Kidney epithelial cell (primary cell): ENCODE measurements around the gene SCAMP1. TPM values are rescaled to one million over a fixed set of nuclear protein-coding genes. Genes with fewer than 3 reads are reported as not detected.

Experiments
- DNase-seq: peaks from one replicate; pipeline ENCODE4 v3.0.0-alpha.2; 2010; ENCODE audit warnings: low read depth
- H3K27me3 ChIP-seq: 2 replicates; pipeline ENCODE4 v1.6.0; 2011; ENCODE audit warnings: low read length; ENCODE audit not compliant: control insufficient read depth, insufficient read depth
- H3K36me3 ChIP-seq: 2 replicates; pipeline ENCODE4 v1.5.1; 2011; ENCODE audit warnings: low read length; ENCODE audit not compliant: control insufficient read depth, insufficient read depth
- H3K4me3 ChIP-seq: 2 replicates; pipeline ENCODE4 v1.5.1; 2011; ENCODE audit warnings: low read depth, mild to moderate bottlenecking, control low read depth, low read length
- total RNA-seq: library from RNA; depleted of rRNA; stranded (reverse); fragments of >200 nt; gene quantifications from 2 replicates; pipeline ENCODE4 v1.2.3, GENCODE V29; 2015
- TF ChIP-seq, protein P1 (sequence below): IDR thresholded peaks from 2 replicates; pipeline ENCODE4 v1.5.1; 2011; ENCODE audit warnings: mild to moderate bottlenecking, moderate library complexity, low read length, control low read depth, inconsistent platforms; ENCODE audit not compliant: insufficient read depth, poor library complexity, severe bottlenecking

Gene SCAMP1
- total RNA-seq, 1 donor from 2014 or later: 43.0 TPM

DNA sequence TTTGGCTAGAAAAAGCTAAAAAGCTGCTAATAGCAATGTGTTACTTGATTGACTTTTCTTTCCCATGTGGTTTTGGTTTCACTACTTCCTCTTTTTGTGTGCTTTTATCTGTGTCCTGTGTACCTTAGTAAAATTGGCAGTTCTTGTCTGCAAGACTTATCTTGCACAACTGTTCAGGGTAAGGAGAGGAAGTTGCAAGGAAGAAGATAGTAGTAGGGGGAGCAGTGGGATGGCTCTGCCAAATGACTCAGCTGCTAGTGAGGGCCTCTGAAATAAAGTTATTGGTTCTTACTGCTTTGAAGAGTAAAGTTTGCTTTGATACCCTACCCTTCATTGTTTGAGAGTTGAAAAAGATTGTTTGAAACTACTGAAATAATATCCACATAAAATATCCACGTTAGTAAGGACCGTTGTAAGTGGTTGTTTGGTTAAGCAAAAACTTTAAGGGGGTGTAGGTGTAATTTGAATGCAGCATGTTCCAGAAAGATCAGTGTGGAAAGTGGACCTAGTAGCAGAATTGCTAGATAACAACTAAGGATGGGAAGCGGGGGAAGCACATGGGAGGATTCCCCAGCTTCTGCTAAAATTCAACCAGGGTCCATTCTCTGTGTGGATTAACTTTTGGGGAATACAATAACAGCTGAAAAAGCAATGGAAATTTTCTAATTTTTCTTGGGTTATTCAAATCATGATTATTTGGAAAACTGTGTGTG, 123.5 kb downstream of the SCAMP1 start:
- no peak for DNase-seq
- Histone ChIP-seq H3K4me3 (no peak overlapping the region), H3K36me3 (no peaks in the 10 kb centered on the region), H3K27me3 (no peaks in the 10 kb centered on the region)
- TF ChIP-seq, protein P1, sequence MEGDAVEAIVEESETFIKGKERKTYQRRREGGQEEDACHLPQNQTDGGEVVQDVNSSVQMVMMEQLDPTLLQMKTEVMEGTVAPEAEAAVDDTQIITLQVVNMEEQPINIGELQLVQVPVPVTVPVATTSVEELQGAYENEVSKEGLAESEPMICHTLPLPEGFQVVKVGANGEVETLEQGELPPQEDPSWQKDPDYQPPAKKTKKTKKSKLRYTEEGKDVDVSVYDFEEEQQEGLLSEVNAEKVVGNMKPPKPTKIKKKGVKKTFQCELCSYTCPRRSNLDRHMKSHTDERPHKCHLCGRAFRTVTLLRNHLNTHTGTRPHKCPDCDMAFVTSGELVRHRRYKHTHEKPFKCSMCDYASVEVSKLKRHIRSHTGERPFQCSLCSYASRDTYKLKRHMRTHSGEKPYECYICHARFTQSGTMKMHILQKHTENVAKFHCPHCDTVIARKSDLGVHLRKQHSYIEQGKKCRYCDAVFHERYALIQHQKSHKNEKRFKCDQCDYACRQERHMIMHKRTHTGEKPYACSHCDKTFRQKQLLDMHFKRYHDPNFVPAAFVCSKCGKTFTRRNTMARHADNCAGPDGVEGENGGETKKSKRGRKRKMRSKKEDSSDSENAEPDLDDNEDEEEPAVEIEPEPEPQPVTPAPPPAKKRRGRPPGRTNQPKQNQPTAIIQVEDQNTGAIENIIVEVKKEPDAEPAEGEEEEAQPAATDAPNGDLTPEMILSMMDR: no peak

DNA sequence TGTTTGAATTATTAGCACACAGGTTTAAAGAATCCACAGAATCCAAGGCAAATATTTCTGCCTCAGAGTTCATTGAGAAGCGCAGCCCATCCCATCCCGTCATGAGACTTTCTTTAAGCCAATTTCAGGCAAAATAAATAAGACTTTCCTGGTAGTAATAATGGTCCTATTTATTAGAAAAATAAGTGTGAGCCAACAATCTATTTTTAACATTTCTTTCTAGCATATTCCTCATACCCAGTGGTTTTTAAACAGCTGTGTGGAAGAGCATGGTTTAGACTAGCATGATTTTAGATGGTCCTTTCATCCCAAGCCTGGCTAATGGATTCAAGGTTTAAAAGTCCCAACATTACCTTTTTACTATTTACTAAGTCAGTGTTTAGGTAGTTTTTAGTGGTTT, 125.8 kb downstream of the SCAMP1 start:
- TF ChIP-seq, protein P1: no peak
- no peaks in the 10 kb centered on the region for H3K36me3 ChIP-seq
- H3K4me3 ChIP-seq: no peak overlapping the region
- no peaks in the 10 kb centered on the region for H3K27me3 ChIP-seq
- no peak for DNase-seq

DNA sequence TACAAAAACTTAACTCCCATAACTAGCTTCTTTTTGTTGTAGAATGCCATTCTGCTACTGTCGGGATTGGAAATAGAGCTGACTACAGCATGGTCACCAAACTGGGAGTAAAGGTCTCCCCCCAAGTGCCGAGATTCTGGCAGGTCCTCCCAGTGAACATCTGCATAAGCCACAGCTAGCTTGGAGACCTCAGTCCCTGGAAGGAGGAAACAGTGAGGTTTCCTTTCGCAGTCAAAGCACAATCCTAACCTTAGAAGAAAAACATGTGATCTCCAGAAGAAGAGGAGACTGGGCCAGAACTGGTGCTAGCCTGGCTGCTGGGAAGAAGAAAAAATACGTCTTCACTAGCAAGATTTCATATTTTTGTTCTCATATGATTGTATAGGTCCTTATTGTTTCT, 127.4 kb downstream of the SCAMP1 start:
- H3K36me3 ChIP-seq: no peaks in the 10 kb centered on the region
- no peak for DNase-seq
- no peaks in the 10 kb centered on the region for H3K27me3 ChIP-seq
- TF ChIP-seq, protein P1: no peak
- H3K4me3 ChIP-seq: no peak overlapping the region

DNA sequence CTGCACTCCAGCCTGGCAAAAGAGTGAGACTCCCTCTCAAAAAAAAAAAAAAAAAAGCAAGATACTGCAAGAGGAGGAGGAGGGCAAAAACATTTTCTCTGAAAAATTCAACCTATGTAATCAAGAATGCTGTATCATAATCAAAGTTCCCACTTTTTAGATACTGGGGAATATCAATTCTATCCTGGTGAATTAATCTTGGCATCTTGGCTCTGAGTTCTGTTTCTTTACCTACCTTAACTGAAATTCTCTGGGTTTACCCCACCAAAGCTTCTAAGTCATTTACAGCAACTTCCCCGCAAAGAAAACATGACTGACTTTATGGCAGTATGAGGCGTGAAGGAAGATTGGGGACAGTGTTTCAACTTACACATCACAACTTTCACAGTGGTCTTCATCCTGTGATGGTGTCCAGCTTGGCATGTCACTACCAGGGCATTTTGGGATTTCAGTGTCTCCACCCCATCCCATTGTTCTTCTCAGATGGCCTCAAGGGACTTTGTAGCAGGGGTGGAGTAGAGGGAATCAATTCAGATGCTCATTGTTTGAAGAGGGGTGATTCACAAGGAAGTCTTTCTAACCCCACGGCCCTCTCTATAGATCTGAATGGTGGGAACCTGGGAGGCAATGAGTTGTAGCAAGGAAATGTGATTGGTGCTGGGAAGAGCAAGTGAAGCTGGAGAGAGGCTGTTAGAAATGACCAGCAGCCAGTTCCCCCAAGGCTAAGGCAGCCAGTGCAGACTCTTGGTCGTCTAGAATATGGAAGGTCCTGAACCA, 130.5 kb downstream of the SCAMP1 start:
- H3K4me3 ChIP-seq: no peak overlapping the region
- no peaks in the 10 kb centered on the region for H3K36me3 ChIP-seq
- no peaks in the 10 kb centered on the region for H3K27me3 ChIP-seq
- TF ChIP-seq, protein P1: no peak
- DNase-seq: no peak

DNA sequence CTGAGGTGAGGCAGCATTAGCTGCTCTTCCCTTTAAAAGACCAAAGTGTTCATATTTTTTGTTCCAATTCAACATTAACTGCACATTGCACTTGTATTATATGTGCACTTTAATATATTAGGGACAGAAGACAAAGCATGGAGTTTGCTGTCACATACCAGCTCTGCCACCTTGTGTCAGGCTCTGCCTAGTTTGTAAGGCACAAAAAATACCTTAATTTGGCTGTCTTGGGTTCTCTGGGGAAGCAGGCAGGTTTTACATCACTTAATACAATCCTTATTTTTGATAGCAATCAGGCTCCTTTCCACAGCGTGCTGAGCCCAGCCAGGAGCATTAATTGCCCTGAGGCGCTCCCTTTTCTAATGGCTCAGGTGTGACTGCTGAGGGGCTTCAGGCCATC, 131.8 kb downstream of the SCAMP1 start:
- no peak for DNase-seq

More for the DNA sequence above, 131.8 kb downstream of the SCAMP1 start:
- H3K4me3 ChIP-seq: no peak overlapping the region
- no peaks in the 10 kb centered on the region for H3K27me3 ChIP-seq
- H3K36me3 ChIP-seq: no peaks in the 10 kb centered on the region
- TF ChIP-seq, protein P1: no peak
